Astrocyte of the cerebellum (primary cell): ENCODE results near the gene GALNT14.

Source experiments
- DNase-seq: peaks from one replicate; pipeline ENCODE4 v3.0.0-alpha.2; 2011; ENCODE audit warnings: low read depth
- H3K4me3 ChIP-seq: 2 replicates; pipeline ENCODE4 v1.5.1; 2011; ENCODE audit warnings: mild to moderate bottlenecking, low read depth, low read length, moderate library complexity
- CTCF ChIP-seq: IDR thresholded peaks from 2 replicates; pipeline ENCODE4 v1.5.1; 2012; ENCODE audit warnings: low read length, low read depth, moderate library complexity, mild to moderate bottlenecking; ENCODE audit errors: missing control alignments
- in situ Hi-C: cut with HindIII; loops from 2 replicates; pipeline ENCODE4 v1.10.0; 2017; ENCODE audit warnings: low sequenced_read_pairs

Gene GALNT14

GRCh38 chr2:31049916-31050588, 88.2 kb downstream of the GALNT14 start:
- no peak for TF ChIP-seq CTCF
- no peak overlapping the region for H3K4me3 ChIP-seq
- in situ Hi-C loops = no loop called here
- no peak for DNase-seq

- TF ChIP-seq CTCF = no peak
- H3K4me3 ChIP-seq = no peak overlapping the region
- in situ Hi-C loops = no loop called here
- no peak for DNase-seq
These were observed 89.0 kb downstream of the GALNT14 start for GRCh38 chr2:31049264-31049663.

GRCh38 chr2:31047599-31047998, 90.6 kb downstream of the GALNT14 start:
- no peak for TF ChIP-seq CTCF

GRCh38 chr2:31038385-31038784, 99.9 kb downstream of the GALNT14 start:
- no peak overlapping the region for H3K4me3 ChIP-seq
- in situ Hi-C loops = no loop called here
- no peak for TF ChIP-seq CTCF

More at GRCh38 chr2:31047599-31047998, 90.6 kb downstream of the GALNT14 start:
- in situ Hi-C loops = no loop called here
- DNase-seq = no peak
- H3K4me3 ChIP-seq = no peak overlapping the region

GRCh38 chr2:31037058-31037457, 101.2 kb downstream of the GALNT14 start:
- H3K4me3 ChIP-seq = no peak overlapping the region
- no peak for TF ChIP-seq CTCF
- in situ Hi-C loops = no loop called here
- no peak for DNase-seq

More at GRCh38 chr2:31038385-31038784, 99.9 kb downstream of the GALNT14 start:
- DNase-seq = no peak

GRCh38 chr2:31033032-31033431, 105.2 kb downstream of the GALNT14 start:
- no peak for TF ChIP-seq CTCF
- in situ Hi-C loops = no loop called here
- DNase-seq = no peak
- no peak overlapping the region for H3K4me3 ChIP-seq
